Peyer's patch (tissue), 4 donors: ENCODE measurements around the gene CDK3. TPM values are rescaled to one million over a fixed set of nuclear protein-coding genes. Genes with fewer than 3 reads are reported as not detected.

ENCODE experiments used
- DNase-seq, 3 donors: peaks; one replicate each; pipeline ENCODE4 v3.0.0-alpha.2; 2017 to 2019
- H3K27ac ChIP-seq, 4 donors: fragments of 200-600 bp; sonication (generic); one replicate each; pipeline ENCODE4 v1.5.1; 2016 to 2019
- H3K27me3 ChIP-seq, 2 donors: fragments of 200-600 bp; sonication (generic); one replicate each; pipeline ENCODE4 v1.5.1; 2019
- H3K36me3 ChIP-seq, 3 donors: fragments of 200-600 bp; sonication (generic); one replicate each; pipeline ENCODE4 v1.5.1; 2016 to 2019
- H3K4me1 ChIP-seq, 4 donors: fragments of 200-600 bp; sonication (generic); one replicate each; pipeline ENCODE4 v1.5.1; 2016 to 2019
- H3K4me3 ChIP-seq, 4 donors: fragments of 200-600 bp; sonication (generic); 1 replicate in 3 of 4; 2 replicates in 1 of 4; pipeline ENCODE4 v1.5.1; 2016 to 2019; ENCODE audit warnings: mild to moderate bottlenecking in 1 of 4
- H3K9me3 ChIP-seq, 4 donors: fragments of 200-600 bp; sonication (generic); one replicate each; pipeline ENCODE4 v1.5.1; 2016 to 2019; ENCODE audit warnings: mild to moderate bottlenecking in 1 of 4
- POLR2A ChIP-seq, 2 donors: fragments of 450-650 bp; IDR thresholded peaks; one replicate each; pipeline ENCODE4 v1.5.1; 2017; ENCODE audit warnings: antibody characterized with exemption in 2 of 2, mild to moderate bottlenecking in 2 of 2, moderate library complexity in 2 of 2
- total RNA-seq, 4 donors: library from RNA; depleted of rRNA; stranded (reverse); fragments of >200 nt; gene quantifications; one replicate each; pipeline ENCODE4 v1.1.0, GENCODE V29; 2016
- TF ChIP-seq, protein P1 (sequence below), 6 experiments: fragments of 450-650 bp in 4 of 6; fragments of 200-600 bp in 2 of 6; sonication (generic) in 1 of 6; IDR thresholded peaks; one replicate each; pipeline ENCODE4 v1.5.1; 2017 to 2019; ENCODE audit warnings: antibody characterized with exemption in 6 of 6, mild to moderate bottlenecking in 3 of 6, moderate library complexity in 1 of 6

Gene CDK3
- total RNA-seq, 4 donors from 2014 or later, result 11.7 to 38.7 (median 23.5) TPM

DNA sequence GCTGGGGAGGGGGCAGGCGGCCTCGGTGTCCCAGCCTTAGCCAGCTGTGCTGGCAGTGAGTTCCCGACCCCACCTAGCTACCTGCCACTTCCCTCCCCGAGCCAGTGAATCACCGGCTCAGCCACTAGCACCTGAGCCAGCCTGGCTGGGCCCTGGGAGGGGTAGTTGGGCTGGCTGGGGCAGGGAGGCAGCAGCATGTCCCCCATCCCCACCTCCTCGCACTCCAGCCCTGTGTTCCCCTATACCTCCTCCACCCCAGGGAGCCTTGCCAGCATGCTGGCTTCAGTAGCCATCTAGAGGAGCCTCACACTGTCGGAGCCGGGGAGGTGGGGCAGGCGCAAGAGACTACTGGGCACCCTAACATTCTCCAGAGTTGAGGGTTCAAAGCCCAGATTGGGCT lies 23.7 kb downstream of the CDK3 start:
- H3K9me3 ChIP-seq, result no peaks in the 10 kb centered on the region
- DNase-seq, result no peak
- peaks cover 0 to 2% (median 0%) of the 10 kb centered on the region in 3 donors for H3K36me3 ChIP-seq
- H3K27ac ChIP-seq, result peak overlapping the region in 1 of 4 donors; percentile 25
- H3K27me3 ChIP-seq, result no peaks in the 10 kb centered on the region
- no peak overlapping the region for H3K4me3 ChIP-seq
- TF ChIP-seq, protein P1, sequence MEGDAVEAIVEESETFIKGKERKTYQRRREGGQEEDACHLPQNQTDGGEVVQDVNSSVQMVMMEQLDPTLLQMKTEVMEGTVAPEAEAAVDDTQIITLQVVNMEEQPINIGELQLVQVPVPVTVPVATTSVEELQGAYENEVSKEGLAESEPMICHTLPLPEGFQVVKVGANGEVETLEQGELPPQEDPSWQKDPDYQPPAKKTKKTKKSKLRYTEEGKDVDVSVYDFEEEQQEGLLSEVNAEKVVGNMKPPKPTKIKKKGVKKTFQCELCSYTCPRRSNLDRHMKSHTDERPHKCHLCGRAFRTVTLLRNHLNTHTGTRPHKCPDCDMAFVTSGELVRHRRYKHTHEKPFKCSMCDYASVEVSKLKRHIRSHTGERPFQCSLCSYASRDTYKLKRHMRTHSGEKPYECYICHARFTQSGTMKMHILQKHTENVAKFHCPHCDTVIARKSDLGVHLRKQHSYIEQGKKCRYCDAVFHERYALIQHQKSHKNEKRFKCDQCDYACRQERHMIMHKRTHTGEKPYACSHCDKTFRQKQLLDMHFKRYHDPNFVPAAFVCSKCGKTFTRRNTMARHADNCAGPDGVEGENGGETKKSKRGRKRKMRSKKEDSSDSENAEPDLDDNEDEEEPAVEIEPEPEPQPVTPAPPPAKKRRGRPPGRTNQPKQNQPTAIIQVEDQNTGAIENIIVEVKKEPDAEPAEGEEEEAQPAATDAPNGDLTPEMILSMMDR (IDR thresholded peaks at IDR 0.05), result no peak
- H3K4me1 ChIP-seq, result peaks cover 0 to 22% (median under 1%) of the 10 kb centered on the region in 4 donors

DNA sequence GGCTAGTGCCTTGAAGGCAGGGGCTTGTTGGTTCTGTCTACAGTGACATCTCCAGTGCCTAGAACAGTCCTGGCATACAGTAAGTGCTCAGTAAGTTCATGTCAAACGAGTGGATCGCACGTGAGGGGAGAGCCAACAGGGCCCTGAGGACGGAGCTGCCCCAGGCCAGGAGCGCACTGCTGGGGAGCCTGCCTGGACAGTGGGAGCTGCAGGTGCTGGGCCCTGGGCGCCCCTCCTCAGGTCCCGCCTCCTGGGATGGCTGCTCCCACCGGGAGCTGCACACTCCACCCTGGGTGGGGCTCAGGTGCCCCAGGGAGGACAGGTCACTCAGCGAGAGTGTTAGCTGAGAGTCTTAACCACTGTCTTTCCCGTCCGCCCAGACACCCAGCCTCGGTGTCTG lies 24.6 kb downstream of the CDK3 start:
- H3K27me3 ChIP-seq, result no peaks in the 10 kb centered on the region
- H3K4me3 ChIP-seq, result peak overlapping the region in 2 of 4 donors; percentile 10 to 54
- H3K36me3 ChIP-seq, result no peaks in the 10 kb centered on the region
- H3K4me1 ChIP-seq, result peaks cover 0 to 25% (median 1%) of the 10 kb centered on the region in 4 donors
- DNase-seq, result no peak
- TF ChIP-seq, protein P1 (IDR thresholded peaks at IDR 0.05), result no peak
- no peak for TF ChIP-seq POLR2A (IDR thresholded peaks at IDR 0.05)
- H3K9me3 ChIP-seq, result no peaks in the 10 kb centered on the region
- no peak overlapping the region for H3K27ac ChIP-seq

DNA sequence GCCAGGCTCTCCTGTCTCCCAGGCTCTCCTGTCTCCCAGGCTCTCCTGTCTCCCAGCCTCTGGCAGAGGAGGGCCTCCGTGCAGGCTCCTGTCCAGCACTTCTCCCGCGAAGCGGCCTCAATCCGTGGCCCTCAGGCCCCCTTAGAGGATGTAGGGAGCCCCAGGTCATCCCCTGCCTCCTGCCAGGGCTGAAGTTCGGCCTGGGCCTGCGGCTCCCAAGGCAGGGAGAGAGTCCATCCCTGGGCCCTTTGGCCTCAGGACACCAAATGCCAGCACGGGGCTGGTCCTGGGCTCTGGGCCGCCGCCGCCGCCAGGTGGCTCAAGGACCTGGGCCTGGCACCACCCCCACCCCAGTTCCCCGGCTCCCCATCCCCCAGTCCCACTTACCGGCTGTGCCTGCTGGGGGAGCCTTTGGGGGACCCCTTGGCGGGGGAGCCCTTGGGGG lies 26.1 kb downstream of the CDK3 start:
- Histone ChIP-seq H3K4me1 (peaks cover 0 to 25% (median 1%) of the 10 kb centered on the region in 4 donors), H3K36me3 (no peaks in the 10 kb centered on the region), H3K9me3 (no peaks in the 10 kb centered on the region), H3K4me3 (peak overlapping the region in 3 of 4 donors; percentile 21 to 61 (median 54)), H3K27me3 (no peaks in the 10 kb centered on the region), H3K27ac (peak overlapping the region in 3 of 4 donors; percentile 69 to 93 (median 89))
- peak in 1 of 3 donors; percentile 81 for DNase-seq
- no peak for TF ChIP-seq POLR2A (IDR thresholded peaks at IDR 0.05)
- TF ChIP-seq, protein P1 (IDR thresholded peaks at IDR 0.05), result peak in 1 of 6 experiments; percentile 26

DNA sequence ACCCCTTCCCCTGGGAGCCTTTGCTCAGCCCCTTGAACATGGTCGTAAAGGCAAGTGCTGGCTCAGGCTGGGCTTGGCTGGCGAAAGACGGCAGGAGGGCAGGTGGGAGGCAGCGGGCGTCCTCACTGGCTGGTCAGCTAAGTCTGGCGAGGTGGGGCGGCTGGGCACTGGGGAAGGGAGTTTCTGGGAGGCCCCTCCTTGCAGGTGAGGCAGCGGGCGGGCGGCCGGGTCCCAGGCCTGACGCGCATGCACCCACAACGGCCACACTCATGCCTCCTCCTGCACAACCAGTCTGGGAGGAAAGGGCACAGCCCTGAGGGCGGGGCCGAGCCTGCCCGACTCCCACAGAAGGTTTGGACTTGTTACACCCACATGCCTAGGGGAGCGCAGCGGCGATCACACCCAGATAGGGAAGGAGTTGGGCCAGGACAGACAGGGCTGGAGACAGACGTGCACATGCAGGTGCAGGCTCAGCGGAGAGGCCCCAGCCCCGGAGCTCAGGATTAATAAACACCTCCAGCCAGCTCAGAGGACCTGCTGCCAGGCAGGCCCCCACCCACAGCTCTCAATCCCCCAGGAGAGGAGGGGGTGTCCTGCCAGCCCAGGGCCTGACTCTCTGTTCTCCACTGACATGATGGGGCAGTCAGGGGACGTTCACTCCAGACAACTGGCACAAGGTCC lies 26.6 kb downstream of the CDK3 start, which contains the start of gene EVPL:
EVPL (minus strand) TSS at position 148 of the 681 bp plus-strand sequence; CDS start at position 40, 108 bp downstream.
- TF ChIP-seq POLR2A (IDR thresholded peaks at IDR 0.05), result peak; percentile 65 to 84
- TF ChIP-seq, protein P1 (IDR thresholded peaks at IDR 0.05), result no peak
- Histone ChIP-seq H3K36me3 (no peaks in the 10 kb centered on the region), H3K27ac (peak within 1 kb of the TSS in 3 of 4 donors; percentile 69 to 93 (median 89)), H3K9me3 (no peaks in the 10 kb centered on the region), H3K4me1 (peaks cover 0 to 29% (median 1%) of the 10 kb centered on the region in 4 donors), H3K4me3 (peak within 1 kb of the TSS in 3 of 4 donors; percentile 21 to 61 (median 54)), H3K27me3 (no peaks in the 10 kb centered on the region)
- DNase-seq, result peak in 2 of 3 donors; percentile 87 to 91

DNA sequence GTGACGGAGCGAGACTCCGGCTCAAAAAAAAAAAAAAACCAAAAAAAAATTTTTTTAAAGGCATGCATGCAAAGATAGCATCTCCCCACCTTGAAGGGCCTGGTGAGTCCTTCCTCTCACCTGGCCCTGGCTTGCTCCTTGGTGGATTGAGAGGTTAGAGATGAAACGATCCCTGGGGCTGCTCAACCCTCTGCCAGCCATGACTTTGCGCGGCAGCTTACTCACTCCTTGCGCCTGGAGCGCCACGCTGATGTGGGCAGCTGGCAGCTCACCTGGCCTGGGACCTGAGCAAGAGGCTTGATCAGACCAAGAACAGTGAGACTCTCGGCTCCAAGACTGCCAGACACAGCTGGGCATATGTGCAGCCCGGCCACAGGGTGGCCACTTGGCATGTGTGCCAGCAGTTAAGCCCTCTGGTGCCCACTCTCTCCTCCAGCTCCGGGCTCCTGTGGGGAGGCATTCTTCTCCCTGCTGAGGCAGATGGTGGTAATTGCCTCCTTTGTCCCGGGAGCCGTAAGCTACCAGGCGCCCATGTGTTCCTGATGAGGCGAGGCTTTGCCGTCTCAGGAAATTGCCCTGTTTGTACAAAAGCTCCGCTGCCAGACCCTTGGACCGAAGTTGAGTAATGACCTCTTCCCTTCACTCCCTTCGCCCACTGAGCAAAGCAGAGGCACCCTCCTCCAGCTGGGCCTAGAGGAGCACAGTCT lies 31.6 kb downstream of the CDK3 start:
- H3K4me3 ChIP-seq, result no peak overlapping the region
- peaks cover 0 to 24% (median 1%) of the 10 kb centered on the region in 4 donors for H3K4me1 ChIP-seq
- peak overlapping the region in 1 of 4 donors; percentile 2 for H3K27ac ChIP-seq
- H3K27me3 ChIP-seq, result no peaks in the 10 kb centered on the region
- no peaks in the 10 kb centered on the region for H3K9me3 ChIP-seq
- no peaks in the 10 kb centered on the region for H3K36me3 ChIP-seq
- no peak for TF ChIP-seq POLR2A (IDR thresholded peaks at IDR 0.05)
- TF ChIP-seq, protein P1 (IDR thresholded peaks at IDR 0.05), result peak in 3 of 6 experiments; percentile 30 to 46 (median 40)
- no peak for DNase-seq
